COR-L47 (cell line): ENCODE measurements around the gene CAGE1.

Experiments
- DNase-seq: peaks from one replicate; lab custom pipeline; 2025; lab: John Stamatoyannopoulos, UW

CAGE1 gene

DNA sequence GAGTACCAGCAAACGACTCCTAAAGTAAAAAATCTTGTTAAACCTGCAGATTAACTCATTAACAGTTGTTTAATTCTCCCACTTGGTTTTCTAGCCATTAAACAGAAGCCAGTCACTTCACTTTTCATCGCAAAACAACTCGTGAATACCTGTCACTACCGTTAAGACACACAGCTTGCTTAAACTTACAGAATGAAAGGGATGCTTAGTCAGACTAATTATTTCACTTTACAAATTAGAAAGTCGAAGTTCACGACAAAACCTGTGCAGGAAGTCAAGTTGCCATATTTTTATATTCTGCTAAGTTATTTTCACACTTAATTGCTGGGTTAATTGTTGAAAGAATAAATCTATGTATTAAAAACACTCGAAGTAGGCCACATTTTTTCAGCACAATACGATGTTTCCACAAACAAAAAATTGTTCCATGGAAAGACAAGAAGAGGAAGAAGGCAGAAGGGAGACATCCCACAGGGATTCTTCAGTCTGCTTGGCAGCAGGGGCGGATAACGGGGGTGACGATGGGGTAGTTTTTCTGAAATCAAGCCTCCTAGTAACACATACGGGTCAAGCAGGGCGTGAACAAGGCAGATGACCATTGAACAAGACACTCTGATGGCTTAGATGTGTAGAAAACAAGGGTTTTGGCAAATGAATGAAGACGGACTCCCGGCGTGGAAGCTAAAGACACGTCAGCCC, 77.5 kb downstream of the CAGE1 start:
- no peak for DNase-seq

GRCh38 chr6:7311176-7311575, 78.4 kb downstream of the CAGE1 start:
- DNase-seq, result no peak

GRCh38 chr6:7309050-7309449, 80.5 kb downstream of the CAGE1 start:
- no peak for DNase-seq

GRCh38 chr6:7307533-7307932, 82.0 kb downstream of the CAGE1 start:
- no peak for DNase-seq

DNA sequence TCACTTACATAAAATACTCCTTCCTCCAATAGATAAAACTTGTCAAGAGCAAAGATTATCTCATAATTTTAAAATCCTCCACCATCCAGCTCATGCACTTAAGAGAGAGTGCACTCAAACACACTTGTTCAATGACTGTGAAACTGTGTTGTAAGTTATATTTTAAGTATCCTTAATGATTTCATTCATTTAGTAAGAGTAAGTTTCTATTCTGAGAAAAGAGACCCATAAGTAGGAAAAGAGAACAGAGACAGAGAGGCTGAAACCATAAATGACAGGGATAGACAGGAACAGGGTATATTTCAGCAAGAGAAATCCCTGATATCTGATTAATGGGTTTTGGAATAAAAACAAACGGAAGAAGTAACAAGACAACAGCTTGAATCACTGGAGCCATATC, 84.7 kb downstream of the CAGE1 start:
- DNase-seq, result no peak

- DNase-seq, result no peak
Observed at GRCh38 chr6:7301702-7302101, 87.8 kb downstream of the CAGE1 start.

DNA sequence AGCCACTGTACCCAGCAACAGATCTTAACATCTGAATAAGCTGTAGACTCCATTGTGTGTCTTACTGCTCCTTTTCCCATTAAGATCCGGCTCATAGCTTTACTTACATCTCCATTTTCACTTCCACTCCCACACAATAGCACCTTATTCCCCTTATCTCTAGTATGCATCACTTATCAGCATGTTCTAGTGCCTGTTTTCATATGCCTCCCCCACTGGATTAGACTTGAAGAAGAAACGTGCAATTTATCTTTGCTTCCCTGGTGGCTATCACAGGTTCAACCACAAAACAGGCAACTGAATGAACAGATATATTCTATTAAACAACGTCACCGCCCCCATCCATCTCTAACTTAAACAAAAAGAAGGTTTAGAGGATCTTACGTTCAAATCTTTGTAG, 88.6 kb downstream of the CAGE1 start:
- no peak for DNase-seq

DNA sequence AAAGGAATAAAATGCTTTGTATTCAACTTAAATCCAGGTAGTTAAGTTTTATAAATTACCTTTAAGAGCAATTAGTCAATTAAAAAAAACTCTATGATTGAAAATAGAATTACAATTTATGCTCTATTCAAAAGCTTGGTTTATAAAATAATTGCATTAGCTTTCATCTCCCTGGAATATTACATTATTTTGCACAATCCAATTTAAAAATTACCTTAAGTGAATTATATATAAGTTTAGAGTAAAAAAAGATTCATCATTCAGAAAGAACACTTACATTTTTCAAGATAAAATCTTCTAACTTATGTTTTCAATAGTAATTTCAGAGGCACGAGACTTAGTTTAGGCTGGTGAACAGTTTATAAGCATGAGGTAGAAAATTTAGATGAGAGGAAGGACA, 91.4 kb downstream of the CAGE1 start:
- no peak for DNase-seq

DNA sequence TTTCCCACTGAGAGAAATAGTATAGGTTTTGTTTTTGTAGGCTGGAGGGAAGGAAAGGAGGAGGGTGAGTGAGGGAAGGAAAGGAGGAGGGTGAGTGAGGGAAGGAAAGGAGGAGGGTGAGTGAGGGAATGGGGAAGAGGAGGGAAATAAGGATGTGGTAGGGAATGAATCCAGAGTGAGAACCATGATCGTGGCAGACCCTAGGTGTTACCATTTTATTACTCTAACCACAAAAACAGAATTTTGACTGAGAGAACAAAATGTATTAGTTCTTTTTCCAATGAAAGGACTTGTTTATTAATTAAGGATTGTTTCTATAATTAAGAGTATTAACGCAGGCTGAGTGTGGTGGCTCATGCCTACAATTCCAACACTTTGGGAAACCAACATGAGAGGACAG, 92.9 kb downstream of the CAGE1 start:
- DNase-seq, result no peak

GRCh38 chr6:7295916-7296315, 93.6 kb downstream of the CAGE1 start:
- no peak for DNase-seq

- DNase-seq, result no peak
Observed at GRCh38 chr6:7292596-7293255, 96.8 kb downstream of the CAGE1 start.

- no peak for DNase-seq
Observed at GRCh38 chr6:7290079-7290478, 99.5 kb downstream of the CAGE1 start.

DNA sequence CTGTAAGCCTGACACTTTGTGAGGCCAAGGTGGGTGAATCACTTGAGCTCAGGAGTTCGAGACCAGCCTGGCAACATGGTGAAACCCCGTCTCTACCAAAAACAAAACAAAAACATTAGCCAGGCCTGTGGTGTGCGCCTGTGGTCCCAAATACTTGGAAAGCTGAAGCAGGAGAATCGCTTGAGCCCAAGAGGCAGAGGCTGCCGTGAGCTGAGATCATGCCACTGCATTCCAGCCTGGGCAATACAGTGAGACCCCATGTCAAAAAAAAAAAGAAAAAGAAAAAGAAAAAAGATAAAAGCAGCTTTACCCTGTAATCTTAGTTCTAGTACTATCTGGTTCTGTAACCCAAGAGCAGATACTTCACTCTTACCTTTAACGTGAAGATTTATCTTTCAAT, 104.1 kb downstream of the CAGE1 start:
- no peak for DNase-seq

GRCh38 chr6:7283676-7284075, 105.9 kb downstream of the CAGE1 start:
- no peak for DNase-seq

DNA sequence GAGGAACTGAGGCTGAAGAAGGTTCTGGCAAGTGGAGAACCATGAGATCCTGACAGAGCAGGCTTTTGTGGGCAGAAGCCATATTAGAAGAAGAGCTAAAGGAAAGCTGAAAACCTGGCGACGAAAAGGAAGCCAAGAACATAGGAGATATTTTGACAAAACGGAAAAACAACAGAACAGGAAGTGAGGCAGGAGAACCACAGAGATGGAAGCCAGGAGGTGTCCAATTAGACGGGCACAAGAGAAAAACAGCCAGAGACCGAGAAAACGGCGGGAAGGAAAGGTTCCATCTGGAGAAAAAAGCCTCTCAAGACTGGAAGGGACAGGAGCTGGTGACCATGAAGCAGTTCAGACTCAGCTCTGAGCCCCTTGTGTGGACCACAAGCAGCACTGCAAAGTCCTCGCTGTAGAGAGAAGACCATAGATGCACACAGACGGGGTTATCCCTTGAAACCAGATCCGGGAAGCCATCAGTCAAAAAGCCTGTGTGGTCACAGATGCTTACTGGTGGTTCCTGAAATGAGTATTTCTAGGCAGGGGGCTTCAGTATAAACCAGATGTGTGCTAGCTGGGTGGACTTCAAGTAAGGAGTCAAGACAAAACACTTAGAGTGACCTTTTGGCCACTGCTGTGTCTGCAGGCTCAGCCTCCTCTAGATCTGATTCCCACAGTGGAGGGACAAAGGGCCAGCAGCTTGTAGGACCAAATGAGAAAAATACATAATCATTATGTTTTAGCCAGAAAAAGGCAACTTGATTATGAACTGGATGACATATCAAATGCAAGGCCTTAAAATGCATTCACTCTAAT, 107.2 kb downstream of the CAGE1 start:
- DNase-seq, result no peak
